A549 (cell line): ENCODE data around the gene SIM1. TPM values are rescaled to one million over a fixed set of nuclear protein-coding genes. Genes with fewer than 3 reads are reported as not detected.

Experiments used
- ATAC-seq, 2 experiments: fragments of 200-7000 bp in 1 of 2; fragments of >200 bp in 1 of 2; cut with Nextera tagmentation in 1 of 2; cut with Tn5 transposase in 1 of 2; 3 replicates each; pipeline versions ENCODE4 v1.8.0 to v1.9.1; 2018 to 2020; ENCODE audit warnings: mild to moderate bottlenecking in 1 of 2, moderate library complexity in 1 of 2
- CTCF ChIA-PET: fragments of 300-600 bp; sonication (Branson Sonifier 250); formaldehyde crosslinking; extraction: SDS; loops from one replicate; lab custom pipeline; 2021; ENCODE audit warnings: antibody characterized with exemption, inconsistent platforms; lab: Yijun Ruan, JAX
- POLR2A ChIA-PET: fragments of 350-600 bp; formaldehyde crosslinking; extraction: SDS; loops from one replicate; lab custom pipeline; 2021; ENCODE audit warnings: antibody characterized with exemption, inconsistent platforms; lab: Yijun Ruan, JAX
- DNase-seq, 2 experiments: peaks; one replicate each; pipeline versions ENCODE4 v3.0.0 to v3.0.0-alpha.2; 2011 to 2016; ENCODE audit warnings: low read depth in 1 of 2, low spot score in 1 of 2
- FAIRE-seq: peaks from 2 replicates; lab custom pipeline; 2011; peaks lifted over from hg19 to GRCh38; lab: Jason Lieb, UNC
- H3K27ac ChIP-seq, 2 experiments: fragments of >200 bp; sonication (Bioruptor Twin); formaldehyde crosslinking; 3 replicates each; pipeline ENCODE4 v1.5.1; 2016 to 2017
- H3K4me1 ChIP-seq: fragments of >200 bp; sonication (Bioruptor Twin); formaldehyde crosslinking; 3 replicates; pipeline ENCODE4 v1.6.1; 2016
- H3K4me2 ChIP-seq: fragments of >200 bp; sonication (Bioruptor Twin); formaldehyde crosslinking; 3 replicates; pipeline ENCODE4 v1.6.1; 2016
- H3K4me3 ChIP-seq: fragments of >200 bp; sonication (Bioruptor Twin); formaldehyde crosslinking; 3 replicates; pipeline ENCODE4 v1.5.1; 2016
- H3K9me3 ChIP-seq: fragments of >200 bp; sonication (Bioruptor Twin); formaldehyde crosslinking; 3 replicates; pipeline ENCODE4 v1.6.1; 2016
- BCL3 ChIP-seq: fragments of >200 bp; sonication (Bioruptor Twin); formaldehyde crosslinking; IDR thresholded peaks from 3 replicates; pipeline ENCODE4 v1.6.1; 2016
- BHLHE40 ChIP-seq: IDR thresholded peaks from 2 replicates; pipeline ENCODE4 v1.6.1; 2012; ENCODE audit warnings: low read depth, low read length, inconsistent platforms
- CEBPB ChIP-seq, 2 experiments: fragments of >200 bp in 1 of 2; sonication (Bioruptor Twin) in 1 of 2; formaldehyde crosslinking in 1 of 2; IDR thresholded peaks; 2 replicates each; pipeline ENCODE4 v1.6.1; 2012 to 2016
- E2F6 ChIP-seq: IDR thresholded peaks from 2 replicates; pipeline ENCODE4 v1.6.1; 2012; ENCODE audit warnings: low read depth, borderline replicate concordance
- EHF ChIP-seq: fragments of 250-450 bp; sonication (Bioruptor Pico); IDR thresholded peaks from 2 replicates; pipeline ENCODE4 v1.5.0; 2020; ENCODE audit warnings: mild to moderate bottlenecking
- ESRRA ChIP-seq: fragments of 150-350 bp; IDR thresholded peaks from 2 replicates; pipeline ENCODE4 v1.6.1; 2014; ENCODE audit warnings: mild to moderate bottlenecking, low read length, borderline replicate concordance
- FOSB ChIP-seq: fragments of 250-450 bp; sonication (Bioruptor Pico); IDR thresholded peaks from 2 replicates; pipeline ENCODE4 v1.5.0; 2020; ENCODE audit warnings: mild to moderate bottlenecking, moderate library complexity
- GATA3 ChIP-seq: IDR thresholded peaks from 2 replicates; pipeline ENCODE4 v1.6.1; 2012; ENCODE audit warnings: borderline replicate concordance
- HOXB13 ChIP-seq: fragments of 250-450 bp; sonication (Bioruptor Pico); IDR thresholded peaks from 2 replicates; pipeline ENCODE4 v1.5.0; 2020; ENCODE audit warnings: low read depth, mild to moderate bottlenecking, moderate library complexity
- HOXB5 ChIP-seq: fragments of 250-450 bp; sonication (Bioruptor Pico); IDR thresholded peaks from 2 replicates; pipeline ENCODE4 v1.5.0; 2020; ENCODE audit warnings: mild to moderate bottlenecking, moderate library complexity
- MAFK ChIP-seq: fragments of 450-650 bp; IDR thresholded peaks from 2 replicates; pipeline ENCODE4 v1.6.1; 2014; ENCODE audit not compliant: partially characterized antibody
- MAX ChIP-seq: IDR thresholded peaks from 2 replicates; pipeline ENCODE4 v1.6.1; 2012
- MYC ChIP-seq: IDR thresholded peaks from 2 replicates; pipeline ENCODE4 v1.6.1; 2012; ENCODE audit warnings: mild to moderate bottlenecking, inconsistent platforms, low read length, improper control_type of control experiment, borderline replicate concordance
- NR3C1 ChIP-seq: fragments of >200 bp; sonication (Bioruptor Twin); formaldehyde crosslinking; IDR thresholded peaks from 3 replicates; pipeline ENCODE4 v1.6.1; 2017
- RARB ChIP-seq: fragments of 250-450 bp; sonication (Bioruptor Pico); IDR thresholded peaks from 2 replicates; pipeline ENCODE4 v1.8.0; 2021; ENCODE audit warnings: mild to moderate bottlenecking, moderate library complexity
- RFX5 ChIP-seq: fragments of 450-650 bp; IDR thresholded peaks from 2 replicates; pipeline ENCODE4 v1.7.1; 2014; ENCODE audit warnings: antibody characterized with exemption, mild to moderate bottlenecking, moderate library complexity
- RNF2 ChIP-seq: fragments of 200-600 bp; sonication (generic); IDR thresholded peaks from 2 replicates; pipeline ENCODE4 v1.6.1; 2016; ENCODE audit warnings: low read depth, mild to moderate bottlenecking, antibody characterized with exemption, moderate library complexity, borderline replicate concordance
- SMC3 ChIP-seq: fragments of >200 bp; sonication (Bioruptor Twin); formaldehyde crosslinking; IDR thresholded peaks from 3 replicates; pipeline ENCODE4 v1.6.1; 2018; ENCODE audit warnings: inconsistent platforms
- SREBF2 ChIP-seq: fragments of 450-650 bp; IDR thresholded peaks from 2 replicates; pipeline ENCODE4 v1.6.1; 2014; ENCODE audit warnings: mild to moderate bottlenecking, moderate library complexity
- TP53 ChIP-seq: fragments of 250-450 bp; sonication (Bioruptor Pico); IDR thresholded peaks from 2 replicates; pipeline ENCODE4 v1.5.0; 2021; ENCODE audit warnings: mild to moderate bottlenecking, moderate library complexity
- ZFP36 ChIP-seq: fragments of 450-650 bp; IDR thresholded peaks from 2 replicates; pipeline ENCODE4 v1.6.1; 2014; ENCODE audit warnings: borderline replicate concordance; ENCODE audit not compliant: partially characterized antibody
- ZNF302 ChIP-seq: fragments of 250-450 bp; sonication (Bioruptor Pico); IDR thresholded peaks from 2 replicates; pipeline ENCODE4 v1.9.0; 2021; ENCODE audit warnings: inconsistent platforms, mild to moderate bottlenecking, moderate library complexity
- WGBS: methylation state at CpG from one replicate; pipeline ENCODE4 v1.1.6; 2017; ENCODE audit errors: missing lambda C conversion rate; 5-methylcytosine and 5-hydroxymethylcytosine counted together
- polyA plus RNA-seq, 4 experiments: library from polyadenylated mRNA; depleted of rRNA in 3 of 4; stranded (reverse); fragments of >200 nt; fragmentation: RNase III in 1 of 4; extraction: RNeasy Plus Mini Kit Qiagen cat#74134 plus additional on column Dnase treatment in 1 of 4; gene quantifications; 2 replicates in 3 of 4; 3 replicates in 1 of 4; pipeline ENCODE4 v1.2.3, GENCODE V29; 2011 to 2017

The SIM1 gene
- polyA plus RNA-seq, 2 of the 4 experiments (the other 2 are of a cell fraction), result not detected

GRCh38 chr6:100440935-100441334 is 23.8 kb downstream of the SIM1 start:
- ChIA-PET CTCF (no interaction called here), POLR2A (no interaction called here)
- FAIRE-seq, result no peak
- no peak for DNase-seq
- ATAC-seq, result no peak
- no peaks in the 10 kb centered on the region for H3K9me3 ChIP-seq
- H3K27ac ChIP-seq, result no peak overlapping the region
- peaks cover 4% of the 10 kb centered on the region; the same call in 2 of the 3 replicates for H3K4me1 ChIP-seq
- no peak for TF ChIP-seq SREBF2
- TF ChIP-seq RARB (CRISPR knock-in tag), result no peak
- no peak for TF ChIP-seq BCL3
- TF ChIP-seq FOSB (CRISPR knock-in tag), result no peak
- TF ChIP-seq RFX5, result no peak
- TF ChIP-seq RNF2, result no peak
- no peak for TF ChIP-seq TP53
- no peak for TF ChIP-seq ZNF302
- no peak for TF ChIP-seq E2F6
- no peak for TF ChIP-seq SMC3
- TF ChIP-seq HOXB13, result no peak
- 69% methylated on average over 1 of the region's 1 CpG for WGBS
- no peak overlapping the region for H3K4me3 ChIP-seq
- H3K4me2 ChIP-seq, result no peak overlapping the region

- WGBS, result 13% methylated on average over 3 of the region's 3 CpGs
- FAIRE-seq, result peak; percentile 28
- peak overlapping the region in 1 of 2 experiments; percentile 17; a peak in 1 of 6 replicates for H3K27ac ChIP-seq
- TF ChIP-seq HOXB5 (CRISPR knock-in tag) (no peak), CEBPB (IDR thresholded peaks at IDR 0.05) (no peak), NR3C1 (no peak), GATA3 (no peak), ESRRA (no peak), EHF (CRISPR knock-in tag) (no peak), MYC (no peak), MAFK (no peak), TP53 (no peak), ZFP36 (no peak), MAX (no peak), BHLHE40 (no peak)
- TF ChIP-seq, all 56 proteins: peak for 0
- ChIA-PET CTCF (interaction anchor here (0.7 kb wide), 2 partner anchors 9 to 26 kb away, joined by 3 read pairs; no protein-coding TSS in a partner anchor), POLR2A (no interaction called here)
- DNase-seq (peak; percentile 48 to 75), ATAC-seq (peak; percentile 94 to 95)
- peak overlapping the region; percentile 27; the same call in 2 of the 3 replicates for H3K4me2 ChIP-seq
- H3K9me3 ChIP-seq, result no peaks in the 10 kb centered on the region
- H3K4me3 ChIP-seq, result no peak overlapping the region
- peaks cover 23% of the 10 kb centered on the region for H3K4me1 ChIP-seq
Measured at GRCh38 chr6:100435299-100435698, 29.4 kb downstream of the SIM1 start.

GRCh38 chr6:100433726-100434435 is 30.8 kb downstream of the SIM1 start:
- Histone ChIP-seq H3K9me3 (no peaks in the 10 kb centered on the region), H3K4me1 (peaks cover 31% of the 10 kb centered on the region), H3K4me3 (no peak overlapping the region), H3K4me2 (no peak overlapping the region), H3K27ac (0 out of 6 replicates have a peak overlapping the region, but pooled peaks of 1 of the 2 experiments have one; percentile 21)
- no peak for DNase-seq
- ChIA-PET POLR2A (no interaction called here), CTCF (no interaction called here)
- no peak for ATAC-seq
- WGBS, result 70% methylated on average over 5 of the region's 5 CpGs
- no peak for FAIRE-seq
- TF ChIP-seq ZFP36, result no peak
